Measurements from ENCODE around the gene CWC22. TPM values are rescaled to one million over a fixed set of nuclear protein-coding genes. Genes with fewer than 3 reads are reported as not detected.

Gene CWC22
- total and polyA plus RNA-seq, 2 of the 8 experiments (the other 6 are each of a cell fraction or from before 2014, with no cell fraction given), result 3.7 to 34.0 TPM

DNA sequence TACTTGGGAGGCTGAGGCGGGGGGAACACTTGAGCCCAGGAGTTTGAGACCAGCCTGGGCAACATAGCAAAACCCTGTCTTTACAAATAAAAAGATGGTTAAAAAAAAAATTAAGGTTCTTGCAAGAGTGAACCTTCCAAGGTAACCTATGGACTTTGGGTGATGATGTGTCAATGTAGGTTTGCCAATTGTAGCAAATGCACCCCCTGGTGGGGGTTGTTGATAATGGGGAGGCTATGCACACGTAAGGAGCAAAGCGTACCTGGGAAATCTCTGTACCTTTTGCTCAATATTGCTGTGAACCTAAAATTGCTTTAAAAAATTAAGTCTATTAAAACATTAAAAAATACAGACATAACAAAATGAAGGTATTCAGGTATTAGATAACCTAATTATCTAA, 70.4 kb downstream of the CWC22 start (continued):
- TF ChIP-seq CHD7 (IDR thresholded peaks at IDR 0.05; ENCODE audit: insufficient replicate concordance, low read length), result no peak
- no peak for TF ChIP-seq CBX8 (IDR thresholded peaks at IDR 0.05; ENCODE audit: borderline replicate concordance, low read depth, low read length)
- TF ChIP-seq POLR2AphosphoS5 (IDR thresholded peaks at IDR 0.05; ENCODE audit: low read depth, low read length), result no peak
- peak; percentile 60 to 67 for TF ChIP-seq RAD21 (IDR thresholded peaks at IDR 0.05 in 1 of 2, conservative IDR thresholded peaks at IDR 0.05 in 1 of 2; ENCODE audit: low read depth in 2 of 2, low read length in 2 of 2)
- no peak for TF ChIP-seq SIN3A (conservative IDR thresholded peaks at IDR 0.05 in 1 of 2, IDR thresholded peaks at IDR 0.05 in 1 of 2; ENCODE audit: low read depth in 1 of 2, low read length in 2 of 2)

Data from H1 (cell line).